Transverse colon (tissue), 4 donors: ENCODE data around the gene CCDC185. TPM values are rescaled to one million over a fixed set of nuclear protein-coding genes. Genes with fewer than 3 reads are reported as not detected.

ENCODE experiments used
- DNase-seq: peaks from one replicate; pipeline ENCODE4 v3.0.0-alpha.2; 2019
- H3K27ac ChIP-seq, 4 donors: fragments of 200-600 bp; sonication (generic); 2 replicates each; pipeline ENCODE4 v1.5.1; 2016 to 2018; ENCODE audit warnings: inconsistent platforms in 4 of 4
- H3K27me3 ChIP-seq: fragments of 200-600 bp; sonication (generic); 2 replicates; pipeline ENCODE4 v1.5.1; 2017; ENCODE audit warnings: inconsistent platforms
- H3K36me3 ChIP-seq, 4 donors: fragments of 200-600 bp; sonication (generic); 2 replicates each; pipeline ENCODE4 v1.5.1; 2017 to 2019; ENCODE audit warnings: inconsistent platforms in 4 of 4
- H3K4me1 ChIP-seq, 4 donors: fragments of 200-600 bp; sonication (generic); 2 replicates each; pipeline ENCODE4 v1.5.1; 2017 to 2020; ENCODE audit warnings: inconsistent platforms in 4 of 4
- H3K4me3 ChIP-seq, 4 donors: fragments of 200-600 bp; sonication (generic); 1 replicate in 1 of 4; 2 replicates in 3 of 4; pipeline versions ENCODE4 v1.5.1 to v1.6.1; 2017 to 2019; ENCODE audit warnings: inconsistent platforms in 4 of 4
- H3K9me3 ChIP-seq, 2 donors: fragments of 200-600 bp; sonication (generic); 2 replicates each; pipeline ENCODE4 v1.5.1; 2017 to 2019; ENCODE audit warnings: inconsistent platforms in 2 of 2
- CTCF ChIP-seq, 5 experiments: fragments of 200-600 bp in 3 of 5; fragments of 450-650 bp in 2 of 5; sonication (generic) in 3 of 5; IDR thresholded peaks; 1 replicate in 2 of 5; 2 replicates in 3 of 5; pipeline ENCODE4 v1.5.1; 2016 to 2017; ENCODE audit warnings: antibody characterized with exemption in 5 of 5, inconsistent platforms in 3 of 5, mild to moderate bottlenecking in 2 of 5, moderate library complexity in 1 of 5
- EP300 ChIP-seq: sonication (generic); formaldehyde crosslinking; IDR thresholded peaks from one replicate; pipeline ENCODE4 v1.6.1; 2017; ENCODE audit warnings: antibody characterized with exemption, low read depth
- POLR2A ChIP-seq: fragments of 450-650 bp; IDR thresholded peaks from one replicate; pipeline ENCODE4 v1.6.1; 2016; ENCODE audit warnings: antibody characterized with exemption, mild to moderate bottlenecking, moderate library complexity
- POLR2AphosphoS5 ChIP-seq, 3 donors: sonication (generic); formaldehyde crosslinking; IDR thresholded peaks; one replicate each; pipeline ENCODE4 v1.6.1; 2016; ENCODE audit warnings: antibody characterized with exemption in 3 of 3
- WGBS, 2 donors: methylation state at CpG; one replicate each; pipeline ENCODE4 v1.1.5; 2018; ENCODE audit warnings: low coverage in 1 of 2; 5-methylcytosine and 5-hydroxymethylcytosine counted together
- in situ Hi-C, 4 donors: fragments of 200-750 bp; cut with MboI; loops; one replicate each; pipeline versions ENCODE4 v1.15.0 to v1.15.1; 2017; ENCODE audit warnings: low sequenced_read_pairs in 3 of 4, low pct_ligation_motif_present in 1 of 4, low pct_unique_long_range_greater_than_20kb in 1 of 4
- intact Hi-C: fragments of 100-400 bp; cut with DNase I; formaldehyde crosslinking; loops from one replicate; pipeline ENCODE4 v1.15.1; 2023; ENCODE audit warnings: low total_unique reads
- total RNA-seq, 4 donors: library from RNA; depleted of rRNA; stranded (reverse); fragments of >200 nt; gene quantifications; one replicate each; pipeline ENCODE4 v1.1.0, GENCODE V29; 2016

The CCDC185 gene
- total RNA-seq, 4 donors from 2014 or later: not detected

- no peak for TF ChIP-seq CTCF (IDR thresholded peaks at IDR 0.05)
- TF ChIP-seq POLR2A: no peak
- no peak for TF ChIP-seq POLR2AphosphoS5 (IDR thresholded peaks at IDR 0.05)
- TF ChIP-seq EP300: no peak
- no peaks in the 10 kb centered on the region for H3K36me3 ChIP-seq
Measured at GRCh38 chr1:223419115-223419514, 25.9 kb downstream of the CCDC185 start.

DNA sequence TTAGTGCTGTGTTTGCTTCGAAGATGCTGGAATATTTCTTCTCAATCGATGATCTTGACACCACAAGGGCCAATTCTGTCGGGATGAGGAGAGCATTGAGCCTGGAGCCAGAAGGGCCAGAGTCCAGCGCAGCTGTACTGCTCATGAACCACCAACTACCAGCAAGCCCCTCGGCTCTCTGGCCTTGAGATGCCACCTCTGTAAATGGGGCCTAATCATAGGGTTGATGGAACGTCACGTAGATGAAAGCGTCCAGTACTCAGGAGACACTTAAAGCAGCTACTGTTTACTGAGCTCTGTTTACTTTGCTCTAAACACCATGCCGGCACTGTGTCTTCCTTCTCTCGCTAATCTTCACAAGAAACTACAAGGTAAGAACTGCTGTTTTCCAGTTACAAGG, 26.3 kb downstream of the CCDC185 start:
- no peaks in the 10 kb centered on the region for H3K9me3 ChIP-seq
- WGBS, 2 donors: 67% methylated on average over 4 to 10 of the region's 10 CpGs
- H3K4me1 ChIP-seq: no peaks in the 10 kb centered on the region
- no peaks in the 10 kb centered on the region for H3K36me3 ChIP-seq
- in situ Hi-C loops: no loop called here
- H3K4me3 ChIP-seq: no peak overlapping the region
- no peaks in the 10 kb centered on the region for H3K27me3 ChIP-seq
- no peak for DNase-seq
- no peak overlapping the region for H3K27ac ChIP-seq
- TF ChIP-seq EP300: no peak
- TF ChIP-seq CTCF (IDR thresholded peaks at IDR 0.05): no peak
- TF ChIP-seq POLR2AphosphoS5 (IDR thresholded peaks at IDR 0.05): no peak
- TF ChIP-seq POLR2A: no peak
- intact Hi-C loops: no loop called here

More at GRCh38 chr1:223419115-223419514, 25.9 kb downstream of the CCDC185 start:
- intact Hi-C loops: no loop called here
- in situ Hi-C loops: no loop called here
- H3K4me1 ChIP-seq: no peaks in the 10 kb centered on the region
- H3K4me3 ChIP-seq: no peak overlapping the region
- no peak for DNase-seq
- no peaks in the 10 kb centered on the region for H3K27me3 ChIP-seq
- no peaks in the 10 kb centered on the region for H3K9me3 ChIP-seq
- no peak overlapping the region for H3K27ac ChIP-seq
- WGBS, 2 donors: 83 to 97% methylated on average over 4 to 8 of the region's 8 CpGs

GRCh38 chr1:223421025-223421424, 27.8 kb downstream of the CCDC185 start:
- Histone ChIP-seq H3K27me3 (no peaks in the 10 kb centered on the region), H3K4me1 (no peaks in the 10 kb centered on the region), H3K36me3 (no peaks in the 10 kb centered on the region), H3K27ac (no peak overlapping the region), H3K4me3 (no peak overlapping the region), H3K9me3 (no peaks in the 10 kb centered on the region)
- TF ChIP-seq EP300: no peak
- TF ChIP-seq POLR2A: no peak
- TF ChIP-seq CTCF (IDR thresholded peaks at IDR 0.05): no peak
- TF ChIP-seq POLR2AphosphoS5 (IDR thresholded peaks at IDR 0.05): no peak
- 68% methylated on average over 1 of the region's 1 CpG; no CpG with 5 or more reads in 1 of the 2 donors for WGBS, 2 donors
- in situ Hi-C loops (no loop called here), intact Hi-C loops (no loop called here)
- DNase-seq: no peak

GRCh38 chr1:223421676-223422075, 28.5 kb downstream of the CCDC185 start:
- Histone ChIP-seq H3K27me3 (no peaks in the 10 kb centered on the region), H3K9me3 (no peaks in the 10 kb centered on the region), H3K27ac (no peak overlapping the region), H3K4me3 (no peak overlapping the region), H3K4me1 (no peaks in the 10 kb centered on the region), H3K36me3 (no peaks in the 10 kb centered on the region)
- TF ChIP-seq EP300: no peak
- no peak for TF ChIP-seq POLR2A
- TF ChIP-seq CTCF (IDR thresholded peaks at IDR 0.05): no peak
- WGBS, 2 donors: 0 to 35% methylated on average over 1 to 2 of the region's 2 CpGs
- DNase-seq: no peak
- in situ Hi-C loops: no loop called here
- intact Hi-C loops: no loop called here
